C1 segment of cervical spinal cord (tissue), 14 donors: ENCODE data around the gene PLD5.
A peak's percentile ranks its signal among the peaks of the same experiment; 100 is the strongest.
"Not testable (repeated sequence)": the region's sequence is repeated elsewhere in the genome, so short reads cannot be mapped to it uniquely, and the experiment has no call there.

ENCODE experiments used
- DNase-seq, 14 donors: peaks; one replicate each; lab custom pipeline; 2025; lab: John Stamatoyannopoulos, UW

PLD5 gene

GRCh38 chr1:242427519-242427918 is 97.0 kb downstream of the PLD5 start:
- peak in 1 of 14 donors; percentile 55 for DNase-seq

GRCh38 chr1:242426271-242426905 is 98.1 kb downstream of the PLD5 start:
- no peak for DNase-seq

- no peak for DNase-seq
These were observed 99.3 kb downstream of the PLD5 start for GRCh38 chr1:242425232-242425631.

DNA sequence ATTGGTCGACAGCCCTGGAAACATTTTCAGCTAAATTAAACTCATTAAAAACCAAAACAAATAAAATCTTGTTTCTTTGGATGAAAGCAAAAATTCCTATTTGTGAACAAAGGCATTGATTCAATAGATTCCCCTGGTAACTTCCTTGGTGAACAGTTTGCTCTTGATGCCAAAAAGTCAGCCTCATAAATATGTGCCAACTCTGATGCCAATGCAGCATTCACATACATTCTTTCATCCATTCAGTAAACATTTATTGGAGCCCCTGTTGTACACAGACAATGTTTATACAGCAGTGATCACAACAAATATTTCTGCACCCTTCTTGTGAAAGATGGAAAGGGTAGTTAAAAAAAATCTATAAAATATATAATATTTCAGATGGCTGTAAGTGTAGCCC is 107.8 kb downstream of the PLD5 start:
- DNase-seq, result no peak

DNA sequence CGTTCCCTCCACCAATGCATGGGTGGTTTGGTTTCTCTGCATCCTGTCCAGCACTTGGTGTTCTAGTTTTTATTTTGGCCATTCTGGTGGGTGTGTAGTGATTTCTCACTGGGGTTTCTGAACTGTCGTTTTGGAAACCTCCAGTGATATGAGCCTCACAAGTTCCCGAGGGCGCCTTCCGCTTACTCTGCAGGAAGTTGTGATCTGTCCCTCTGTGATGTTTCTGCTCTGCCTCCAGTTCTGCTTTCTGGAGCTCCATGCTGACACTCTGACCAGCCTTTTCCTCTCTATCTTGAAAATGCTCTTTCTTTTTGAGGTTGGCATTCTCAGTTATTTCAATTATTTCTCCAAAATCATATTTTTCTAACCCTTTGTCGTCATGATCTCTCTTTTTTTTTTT is 111.6 kb downstream of the PLD5 start:
- no peak for DNase-seq

DNA sequence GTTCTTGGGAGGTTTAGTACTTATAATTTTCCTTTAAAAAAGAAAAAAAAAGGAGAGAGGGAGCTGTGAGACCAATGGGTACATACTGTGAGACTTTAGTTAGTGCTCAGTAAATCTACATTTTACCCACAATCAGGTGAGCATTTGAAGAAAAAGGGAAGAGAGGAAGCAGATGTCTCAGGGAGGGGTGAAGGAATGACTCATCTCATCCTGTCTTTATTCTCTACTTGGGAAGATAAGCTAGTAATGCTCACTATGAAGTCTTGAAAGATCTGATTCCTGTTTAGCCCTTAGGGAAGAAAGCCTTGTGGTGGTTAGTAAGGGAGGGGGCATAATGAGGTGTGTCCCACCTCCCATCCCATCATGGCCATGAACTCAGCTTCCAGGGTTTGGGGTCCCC is 112.6 kb downstream of the PLD5 start:
- DNase-seq, result no peak

GRCh38 chr1:242405947-242406346 is 118.5 kb downstream of the PLD5 start:
- no peak for DNase-seq

DNA sequence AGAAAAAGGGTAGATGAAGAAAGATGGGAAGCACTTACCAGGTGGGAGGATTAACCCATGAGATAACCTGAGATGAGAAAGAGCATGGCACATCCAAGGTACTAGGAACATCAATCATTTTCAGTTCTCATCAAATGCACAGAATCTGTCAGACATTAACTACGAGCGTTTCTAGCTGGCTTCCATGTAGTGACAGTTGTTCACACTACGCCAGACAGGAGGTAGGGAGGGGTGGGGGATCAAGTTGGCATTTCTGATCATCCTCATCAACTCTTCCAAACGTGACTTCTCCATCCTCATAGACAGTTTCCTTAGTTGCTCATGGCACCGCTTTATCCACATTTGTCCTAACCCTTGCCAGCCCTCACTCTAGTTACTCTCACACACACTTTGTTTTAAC is 120.2 kb downstream of the PLD5 start:
- no peak for DNase-seq

DNA sequence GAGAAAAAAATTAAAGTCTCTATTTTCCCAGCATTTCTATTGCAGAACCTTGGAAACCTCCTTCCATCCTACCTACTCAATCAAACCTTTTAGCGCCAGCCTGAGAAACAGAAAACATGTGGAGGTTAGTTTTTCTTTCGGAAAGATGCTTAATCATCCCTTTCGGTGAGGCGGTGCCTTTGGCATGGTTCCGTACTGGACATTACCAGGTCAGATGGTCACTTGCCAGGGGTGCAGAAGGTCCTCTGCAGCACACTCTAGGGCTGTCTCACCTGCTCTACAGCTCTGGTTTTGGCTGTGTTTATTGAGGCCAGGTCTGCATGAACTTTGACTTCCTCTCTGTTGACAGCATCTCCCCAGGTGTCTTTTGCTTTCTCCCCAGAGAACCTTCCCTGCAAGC is 121.5 kb downstream of the PLD5 start:
- peak in 1 of 14 donors; percentile 59 for DNase-seq

DNA sequence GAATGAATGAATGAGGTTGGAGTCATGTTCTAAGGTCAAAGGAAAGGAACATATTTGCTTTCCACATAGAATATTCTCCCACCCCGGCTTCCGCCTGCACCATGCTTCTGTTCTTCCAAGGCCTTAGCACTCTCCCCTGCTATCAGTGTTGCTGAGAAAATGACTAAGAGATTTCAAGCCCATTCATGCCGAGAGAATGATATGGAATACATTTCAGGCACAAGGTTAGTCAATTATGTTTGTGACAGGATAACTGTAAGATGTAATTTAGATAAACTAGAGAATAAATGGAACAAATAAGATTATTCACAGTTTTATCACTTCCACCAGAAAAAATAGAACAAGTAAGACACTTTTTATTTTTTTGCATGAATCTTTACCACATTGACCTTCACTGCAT is 122.6 kb downstream of the PLD5 start:
- DNase-seq, result no peak

GRCh38 chr1:242398351-242398750 is 126.1 kb downstream of the PLD5 start:
- no peak for DNase-seq

GRCh38 chr1:242391896-242392295 is 132.6 kb downstream of the PLD5 start:
- DNase-seq, result no peak

GRCh38 chr1:242376121-242376520 is 148.4 kb downstream of the PLD5 start:
- DNase-seq, result not testable (repeated sequence)

DNA sequence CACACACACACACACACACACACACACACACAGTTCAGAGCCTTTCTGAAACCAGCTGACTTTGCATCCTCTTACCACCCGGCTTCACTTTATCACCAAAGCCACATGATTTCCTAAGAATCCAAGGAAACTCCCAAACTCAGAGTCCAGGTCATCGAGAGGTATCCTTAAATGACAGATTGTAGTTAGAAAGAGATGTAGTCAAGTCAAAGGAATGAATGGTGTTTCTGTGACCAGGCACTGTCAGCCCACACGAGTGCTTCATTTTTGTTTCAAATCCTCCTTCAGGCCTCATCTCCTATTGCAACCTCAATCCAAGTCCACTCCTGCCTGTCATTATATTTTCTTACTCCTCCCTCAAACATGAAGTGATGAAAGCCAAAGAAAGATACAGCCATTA is 174.1 kb downstream of the PLD5 start:
- DNase-seq, result not testable (repeated sequence)

- DNase-seq, result no peak
These were observed 174.9 kb downstream of the PLD5 start for GRCh38 chr1:242349636-242350035.

- peak in 3 of 14 donors; percentile 5 to 18 (median 8) for DNase-seq
These were observed 193.6 kb downstream of the PLD5 start for GRCh38 chr1:242330865-242331264.

DNA sequence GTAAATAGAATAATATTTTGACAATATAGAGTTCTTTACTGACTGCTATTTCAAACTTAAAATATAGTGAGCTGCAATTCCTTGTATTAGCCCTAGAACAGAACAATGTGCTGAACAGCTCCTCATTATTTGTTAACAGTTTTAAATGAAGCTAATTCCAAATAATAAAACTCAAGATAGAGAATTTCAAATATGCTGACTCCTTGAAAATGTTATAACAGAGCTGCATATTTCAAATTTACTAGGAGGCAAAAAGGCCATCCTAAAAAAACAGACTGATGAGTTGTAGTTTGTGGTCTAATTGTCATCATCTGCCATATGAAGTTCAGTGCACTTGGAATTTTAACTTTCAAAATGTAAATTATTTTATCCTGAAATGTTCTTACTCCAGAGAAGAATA is 197.1 kb downstream of the PLD5 start:
- DNase-seq, result not testable (repeated sequence)

DNA sequence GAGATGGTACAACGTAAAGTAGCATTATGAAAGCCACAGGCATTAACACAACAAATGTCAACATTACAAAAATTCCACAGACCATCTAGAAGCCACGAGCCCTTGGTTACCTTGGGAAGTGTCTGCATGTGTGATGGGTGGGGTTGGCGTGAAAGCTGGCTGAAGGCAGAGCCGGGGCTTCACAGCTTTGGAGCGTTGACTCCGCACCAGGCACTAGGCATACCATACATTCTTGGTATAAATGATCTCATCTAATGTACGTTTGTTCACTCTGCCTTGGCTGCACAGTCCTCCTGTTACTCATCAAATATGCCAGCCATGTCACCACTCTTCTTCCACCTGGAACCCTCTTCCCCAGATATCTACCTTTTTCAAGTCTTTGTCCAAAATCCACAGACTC is 202.5 kb downstream of the PLD5 start:
- not testable (repeated sequence) for DNase-seq

GRCh38 chr1:242318140-242318539 is 206.4 kb downstream of the PLD5 start:
- DNase-seq, result peak in 1 of 14 donors; percentile 67

- not testable (repeated sequence) for DNase-seq
These were observed 209.6 kb downstream of the PLD5 start for GRCh38 chr1:242314865-242315264.

- DNase-seq, result not testable (repeated sequence)
These were observed 210.3 kb downstream of the PLD5 start for GRCh38 chr1:242314085-242314649.

DNA sequence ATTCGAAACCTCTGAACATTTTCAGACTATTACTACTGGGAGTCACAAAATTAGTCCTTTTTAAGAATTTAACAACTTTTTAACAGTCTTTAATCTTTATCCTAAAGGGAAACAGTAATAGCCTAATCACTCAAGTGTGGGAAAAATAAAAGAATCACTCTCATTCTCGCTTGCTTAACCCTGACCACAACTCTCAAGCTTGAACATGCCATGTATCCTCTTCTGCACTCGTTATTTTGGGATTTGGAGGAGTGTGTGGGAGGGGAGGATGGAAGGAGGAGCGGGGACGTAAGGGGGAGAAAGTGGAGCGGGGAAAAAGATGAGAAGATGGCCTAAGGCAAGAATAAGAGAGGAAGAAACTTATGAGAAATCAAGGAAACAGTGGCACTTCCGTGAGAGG is 215.8 kb downstream of the PLD5 start:
- DNase-seq, result not testable (repeated sequence)

DNA sequence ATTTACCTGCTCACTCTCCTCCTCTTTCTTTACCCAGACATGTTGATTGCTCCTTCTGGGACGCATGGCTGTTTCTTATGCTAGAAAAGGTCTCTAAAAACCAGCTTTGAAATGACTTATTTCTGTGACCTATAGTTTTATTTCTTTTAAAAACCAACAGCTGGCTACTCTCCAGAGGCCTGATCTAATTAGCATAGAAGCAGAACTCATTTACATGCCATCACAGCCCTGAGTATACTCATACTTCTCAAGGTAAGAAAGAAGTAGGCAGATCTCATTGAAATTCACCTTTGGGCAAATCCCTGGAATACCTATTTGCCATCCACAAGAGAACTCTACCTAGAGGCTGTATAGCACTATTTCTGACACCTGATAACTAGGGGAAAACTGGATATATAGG is 230.7 kb downstream of the PLD5 start:
- DNase-seq, result not testable (repeated sequence)

DNA sequence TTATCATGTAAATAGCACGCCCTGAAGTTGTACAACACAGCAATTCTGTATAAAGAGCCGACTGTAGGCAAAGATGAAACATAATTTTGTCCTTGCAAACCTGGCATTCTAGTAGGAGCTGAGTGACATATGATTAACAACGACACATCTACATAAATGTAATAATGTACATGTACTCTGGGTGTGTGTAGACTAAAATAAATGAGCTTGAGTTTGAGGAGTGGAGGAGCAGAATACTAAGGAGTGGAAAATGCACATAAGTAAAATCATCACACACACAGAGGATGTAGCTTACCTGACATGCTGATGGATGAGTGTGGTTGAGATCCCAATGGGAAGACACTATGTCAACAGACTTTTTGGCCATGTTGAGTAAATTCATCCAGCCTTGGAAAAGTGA is 236.4 kb downstream of the PLD5 start:
- DNase-seq, result not testable (repeated sequence)
